Activated CD8-positive, alpha-beta memory T cell treated with anti-CD3 and anti-CD28 coated beads for 1 hour (primary cell): ENCODE measurements around the gene MASP1.
"Not testable (repeated sequence)": the region's sequence is repeated elsewhere in the genome, so short reads cannot be mapped to it uniquely, and the experiment has no call there.

ENCODE experiments used
- DNase-seq, 2 donors: peaks; one replicate each; pipeline ENCODE4 v3.0.0-alpha.2; 2020; ENCODE audit warnings: low read depth in 1 of 2; ENCODE audit errors: extremely low read depth in 1 of 2

Gene MASP1

GRCh38 chr3:187236962-187237361, 54.6 kb downstream of the MASP1 start:
- DNase-seq: no peak

- no peak for DNase-seq
These were observed 61.5 kb downstream of the MASP1 start for GRCh38 chr3:187230011-187230410.

- no peak for DNase-seq
These were observed 62.8 kb downstream of the MASP1 start for GRCh38 chr3:187228740-187229139.

GRCh38 chr3:187227658-187228258, 63.8 kb downstream of the MASP1 start:
- DNase-seq: no peak

- no peak for DNase-seq
These were observed 67.7 kb downstream of the MASP1 start for GRCh38 chr3:187223799-187224198.

GRCh38 chr3:187222801-187223200, 68.7 kb downstream of the MASP1 start:
- no peak for DNase-seq

GRCh38 chr3:187215460-187215859, 76.1 kb downstream of the MASP1 start:
- DNase-seq: no peak

GRCh38 chr3:187213616-187214015, 77.9 kb downstream of the MASP1 start:
- no peak for DNase-seq

- DNase-seq: no peak
These were observed 78.8 kb downstream of the MASP1 start for GRCh38 chr3:187212705-187213104.

GRCh38 chr3:187212196-187212545, 79.4 kb downstream of the MASP1 start:
- no peak for DNase-seq

- DNase-seq: no peak
These were observed 79.9 kb downstream of the MASP1 start for GRCh38 chr3:187211532-187212195.

- no peak for DNase-seq
These were observed 80.8 kb downstream of the MASP1 start for GRCh38 chr3:187210545-187211327.

GRCh38 chr3:187210091-187210490, 81.4 kb downstream of the MASP1 start:
- no peak for DNase-seq

GRCh38 chr3:187209491-187209890, 82.0 kb downstream of the MASP1 start:
- DNase-seq: no peak

- DNase-seq: no peak
These were observed 83.4 kb downstream of the MASP1 start for GRCh38 chr3:187208159-187208558.

- no peak for DNase-seq
These were observed 83.9 kb downstream of the MASP1 start for GRCh38 chr3:187207624-187208023.

GRCh38 chr3:187207062-187207461, 84.5 kb downstream of the MASP1 start:
- no peak for DNase-seq

GRCh38 chr3:187205683-187206082, 85.9 kb downstream of the MASP1 start:
- DNase-seq: no peak

GRCh38 chr3:187199463-187200050, 92.0 kb downstream of the MASP1 start:
- DNase-seq: not testable (repeated sequence)

- DNase-seq: no peak
These were observed 93.0 kb downstream of the MASP1 start for GRCh38 chr3:187198490-187198889.

- no peak for DNase-seq
These were observed 94.2 kb downstream of the MASP1 start, which contains the start of gene RTP1 for GRCh38 chr3:187197335-187197649. TSS of gene RTP1 (plus strand) at chr3:187197486. CDS start at chr3:187197516, 30 bp downstream.
